GM19238 (cell line): ENCODE results near the gene PCDHGB7.
"Not testable (repeated sequence)": the region's sequence is repeated elsewhere in the genome, so short reads cannot be mapped to it uniquely, and the experiment has no call there.

Experiments used
- DNase-seq: peaks from one replicate; pipeline ENCODE4 v3.0.0; 2011; ENCODE audit warnings: low spot score; ENCODE audit not compliant: insufficient read length

Gene PCDHGB7

GRCh38 chr5:141417494-141418172, at the start of gene PCDHGB7:
Gene PCDHGB7 (plus strand): TSS chr5:141417677. CDS start chr5:141417860, 183 bp downstream.
- DNase-seq: peak; percentile 53

GRCh38 chr5:141369994-141370848, 47.3 kb upstream of the PCDHGB7 start, which contains the start of gene PCDHGB3:
Gene PCDHGB3 (plus strand): TSS chr5:141370242. CDS start chr5:141370395, 153 bp downstream.
- DNase-seq: peak; percentile 21

GRCh38 chr5:141371572-141372475, 45.7 kb upstream of the PCDHGB7 start:
- no peak for DNase-seq

GRCh38 chr5:141373673-141374317, 43.7 kb upstream of the PCDHGB7 start, which contains the start of gene PCDHGA6:
Gene PCDHGA6 (plus strand): TSS chr5:141373891. CDS start chr5:141374084, 193 bp downstream.
- no peak for DNase-seq

- DNase-seq: no peak
These were observed 42.9 kb upstream of the PCDHGB7 start for GRCh38 chr5:141374627-141375026.

GRCh38 chr5:141375444-141376155, 41.9 kb upstream of the PCDHGB7 start:
- DNase-seq: not testable (repeated sequence)

GRCh38 chr5:141382469-141383294, 34.8 kb upstream of the PCDHGB7 start, which contains the start of gene PCDHGA7:
Gene PCDHGA7 (plus strand): TSS chr5:141382742. CDS start chr5:141382900, 158 bp downstream.
- DNase-seq: no peak

- no peak for DNase-seq
These were observed 34.1 kb upstream of the PCDHGB7 start for GRCh38 chr5:141383345-141383744.

- DNase-seq: no peak
These were observed 32.8 kb upstream of the PCDHGB7 start for GRCh38 chr5:141384471-141385267.

GRCh38 chr5:141387557-141388311, 29.7 kb upstream of the PCDHGB7 start, which contains the start of gene PCDHGB4:
Gene PCDHGB4 (plus strand): TSS chr5:141387698. CDS start chr5:141387885, 187 bp downstream.
- not testable (repeated sequence) for DNase-seq

- no peak for DNase-seq
These were observed 28.8 kb upstream of the PCDHGB7 start for GRCh38 chr5:141388661-141389060.

GRCh38 chr5:141389153-141390042, 28.1 kb upstream of the PCDHGB7 start:
- no peak for DNase-seq

- no peak for DNase-seq
These were observed 24.9 kb upstream of the PCDHGB7 start, which contains the start of gene PCDHGA8 for GRCh38 chr5:141392429-141393198. Gene PCDHGA8 (plus strand): TSS chr5:141392633. CDS start chr5:141392814, 181 bp downstream.

- DNase-seq: no peak
These were observed 24.2 kb upstream of the PCDHGB7 start for GRCh38 chr5:141393267-141393666.

GRCh38 chr5:141394401-141395187, 22.9 kb upstream of the PCDHGB7 start:
- not testable (repeated sequence) for DNase-seq
